NCI-H82 treated with DMSO at 0.1 percent for 48 hours (cell line): ENCODE data around the gene SARNP.
"Not testable (repeated sequence)": the region's sequence is repeated elsewhere in the genome, so short reads cannot be mapped to it uniquely, and the experiment has no call there.

Source experiments
- DNase-seq: peaks from one replicate; lab custom pipeline; 2025; ENCODE audit not compliant: unreplicated experiment; lab: John Stamatoyannopoulos, UW

SARNP gene, protein sequence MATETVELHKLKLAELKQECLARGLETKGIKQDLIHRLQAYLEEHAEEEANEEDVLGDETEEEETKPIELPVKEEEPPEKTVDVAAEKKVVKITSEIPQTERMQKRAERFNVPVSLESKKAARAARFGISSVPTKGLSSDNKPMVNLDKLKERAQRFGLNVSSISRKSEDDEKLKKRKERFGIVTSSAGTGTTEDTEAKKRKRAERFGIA

DNA sequence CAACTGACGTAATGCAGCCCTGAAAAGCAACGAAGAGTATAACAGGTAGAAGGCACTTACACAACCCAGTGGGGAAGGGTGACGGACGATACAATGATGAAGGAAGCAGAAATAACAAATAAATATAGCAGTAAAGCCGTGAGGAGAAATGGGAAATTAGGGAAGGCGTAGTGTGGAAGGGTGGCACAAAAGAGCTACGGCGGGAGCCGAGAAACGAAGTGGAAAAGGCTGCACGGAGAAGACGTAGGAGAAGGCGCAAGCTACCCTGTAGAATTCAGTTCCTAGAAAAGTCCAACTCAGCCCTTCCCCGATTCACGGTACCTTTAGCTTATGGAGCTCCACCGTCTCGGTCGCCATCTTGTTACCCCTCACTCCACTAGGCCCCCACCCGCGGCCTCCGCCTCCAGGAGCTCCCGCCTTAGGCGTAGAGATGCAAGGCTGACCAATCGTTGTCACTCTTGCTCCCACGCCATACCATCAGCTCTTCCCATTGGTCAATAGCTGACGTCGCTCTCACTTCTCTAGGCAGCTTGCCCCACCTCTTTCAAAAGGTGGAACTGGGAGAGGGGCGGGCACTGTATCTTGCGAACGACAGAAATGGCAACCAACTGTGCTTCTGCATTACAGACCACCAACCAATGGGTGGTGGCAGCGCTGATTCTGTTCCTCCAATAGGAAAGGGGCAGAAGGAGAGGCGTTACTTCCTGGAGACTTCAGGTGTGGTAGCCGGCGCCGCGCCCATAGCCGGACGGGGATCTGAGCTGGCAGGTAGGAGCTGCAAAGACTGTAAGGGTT, at the start of gene SARNP, which contains the start of gene ORMDL2:
SARNP (minus strand) TSS at position 380 of the 795 bp plus-strand sequence; CDS start at position 357, 23 bp downstream.
ORMDL2 (plus strand) TSS at position 697 of the 795 bp plus-strand sequence. CDS start 959 bp downstream, outside the sequence.
- DNase-seq: peak; percentile 99

DNA sequence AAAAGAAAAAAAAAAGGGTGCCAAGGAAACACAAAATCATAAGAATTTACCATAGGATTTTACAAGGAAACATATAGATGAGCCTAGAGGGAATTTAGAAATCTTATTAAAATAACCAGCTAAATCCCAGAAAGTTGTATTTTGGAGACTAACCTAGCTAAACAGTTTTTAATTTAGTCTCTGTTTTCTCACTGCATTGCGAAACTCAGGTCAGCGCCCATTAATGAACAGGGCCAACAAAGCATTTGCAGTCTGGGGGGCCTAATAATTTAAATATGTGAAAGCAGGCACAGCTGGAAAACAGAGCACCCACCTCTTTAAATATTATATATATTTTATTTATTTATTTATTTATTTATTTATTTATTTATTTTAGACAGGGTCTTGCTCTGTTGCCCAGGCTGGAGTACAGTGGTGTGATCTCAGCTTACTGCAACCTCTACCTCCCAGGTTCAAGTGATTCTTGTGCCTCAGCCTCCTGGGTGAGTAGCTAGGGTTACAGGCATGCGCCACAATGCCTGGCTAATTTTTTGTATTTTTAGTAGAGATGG, 49.0 kb upstream of the SARNP start:
- not testable (repeated sequence) for DNase-seq

DNA sequence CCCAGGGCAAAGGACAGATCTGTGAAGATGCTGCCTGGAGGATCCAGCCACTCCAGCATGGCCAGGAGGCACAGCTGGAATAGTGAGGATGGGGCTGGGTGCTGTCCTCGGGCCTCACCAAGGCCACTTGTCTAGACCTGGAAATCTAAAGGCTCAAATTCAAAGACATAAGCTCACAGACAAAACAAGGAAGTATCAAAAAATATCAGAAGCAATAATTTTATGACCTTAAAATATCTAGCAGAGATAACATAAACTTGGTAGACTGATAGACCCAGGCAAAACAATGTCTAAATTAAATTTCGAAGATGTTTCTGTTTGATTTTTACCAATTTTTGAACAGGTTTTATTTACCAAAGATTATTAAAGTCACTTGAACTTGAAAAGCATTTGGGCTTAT, 47.8 kb upstream of the SARNP start:
- DNase-seq: no peak

DNA sequence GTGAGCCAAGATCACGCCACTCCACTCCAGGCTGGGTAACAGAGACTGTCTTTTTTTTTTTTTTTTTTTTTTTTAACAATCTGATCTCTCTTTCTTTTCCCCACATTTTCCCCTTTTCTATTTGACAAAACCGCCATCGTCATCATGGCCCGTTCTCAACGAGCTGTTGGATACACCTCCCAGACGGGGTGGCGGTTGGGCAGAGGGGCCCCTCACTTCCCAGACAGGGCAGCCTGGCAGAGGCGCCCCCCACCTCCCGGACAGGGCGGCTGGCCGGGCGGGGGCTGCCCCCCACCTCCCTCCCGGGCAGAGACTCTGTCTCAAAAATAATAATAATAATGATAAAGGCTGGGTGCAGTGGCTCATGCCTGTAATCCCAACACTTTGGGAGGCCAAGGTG, 45.4 kb upstream of the SARNP start:
- DNase-seq: not testable (repeated sequence)

DNA sequence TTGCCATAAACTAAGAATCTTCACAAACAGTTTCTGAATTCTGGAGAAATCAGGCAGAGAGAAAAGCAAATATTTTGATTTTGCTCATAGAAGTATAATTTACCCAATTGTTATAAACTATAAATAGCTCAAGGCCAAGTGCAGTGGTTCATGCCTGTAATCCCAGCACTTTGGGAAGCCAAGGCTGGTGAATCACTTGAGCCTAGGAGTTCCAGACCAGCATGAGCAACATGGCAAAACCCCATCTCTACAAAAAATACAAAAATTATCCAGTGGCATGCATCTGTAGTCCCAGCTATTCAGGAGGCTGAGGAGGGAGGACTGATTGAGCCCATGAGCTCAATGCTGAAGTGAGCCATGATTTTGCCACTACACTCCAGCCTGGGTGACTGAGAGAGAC, 44.8 kb upstream of the SARNP start:
- no peak for DNase-seq

DNA sequence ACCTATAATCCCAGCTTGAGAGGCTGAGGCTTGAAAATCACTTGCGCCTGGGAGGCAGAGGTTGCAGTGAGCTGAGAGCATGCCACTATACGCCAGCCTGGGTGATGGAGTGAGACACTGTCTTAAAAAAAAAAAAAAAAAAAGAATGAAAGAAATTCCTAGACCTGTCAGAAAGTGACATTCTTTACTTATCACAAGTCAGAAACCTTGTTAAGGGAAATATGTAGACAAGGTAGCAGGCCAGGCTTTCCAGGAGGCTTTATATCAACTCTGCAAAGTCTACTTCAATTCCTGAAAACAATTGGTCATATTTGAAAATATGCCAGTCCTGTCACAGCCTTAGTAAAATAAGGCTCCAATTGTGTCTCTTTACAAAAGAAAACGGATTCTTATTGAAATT, 44.3 kb upstream of the SARNP start:
- no peak for DNase-seq

DNA sequence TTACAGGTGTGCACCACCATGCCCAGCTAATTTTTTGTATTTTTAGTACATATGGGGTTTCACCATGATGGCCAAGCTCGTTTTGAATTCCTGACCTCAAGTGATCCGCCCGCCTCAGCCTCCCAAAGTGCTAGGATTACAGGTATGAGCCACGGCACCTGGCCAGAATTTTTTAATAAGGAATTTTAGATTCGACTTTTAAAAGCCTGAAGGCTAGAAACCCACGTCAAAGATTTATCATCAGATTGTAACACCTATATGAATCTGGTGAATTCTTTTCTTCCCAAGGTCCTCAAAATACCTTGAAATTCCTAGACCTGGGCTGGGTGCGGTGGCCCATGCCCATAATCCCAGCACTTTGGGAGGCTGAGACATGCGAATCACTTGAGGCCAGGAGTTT, 43.9 kb upstream of the SARNP start:
- no peak for DNase-seq

DNA sequence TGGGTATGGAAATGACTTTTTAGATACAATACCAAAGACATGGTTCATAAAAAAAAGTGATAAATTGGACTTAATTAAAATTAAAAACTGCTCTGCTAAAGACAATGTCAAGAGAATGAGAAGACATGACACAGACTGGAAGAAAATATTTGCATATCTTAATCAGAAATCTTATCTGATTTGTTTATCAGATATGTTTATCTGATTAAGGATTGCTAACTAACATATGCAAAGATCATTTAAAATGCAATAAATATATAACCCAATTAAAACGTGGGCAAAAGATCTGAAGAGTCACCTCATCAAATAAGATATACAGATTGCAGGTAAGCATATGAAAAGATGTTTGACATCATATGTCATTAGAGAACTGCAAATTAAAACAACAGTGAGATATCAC, 35.2 kb upstream of the SARNP start:
- DNase-seq: no peak

DNA sequence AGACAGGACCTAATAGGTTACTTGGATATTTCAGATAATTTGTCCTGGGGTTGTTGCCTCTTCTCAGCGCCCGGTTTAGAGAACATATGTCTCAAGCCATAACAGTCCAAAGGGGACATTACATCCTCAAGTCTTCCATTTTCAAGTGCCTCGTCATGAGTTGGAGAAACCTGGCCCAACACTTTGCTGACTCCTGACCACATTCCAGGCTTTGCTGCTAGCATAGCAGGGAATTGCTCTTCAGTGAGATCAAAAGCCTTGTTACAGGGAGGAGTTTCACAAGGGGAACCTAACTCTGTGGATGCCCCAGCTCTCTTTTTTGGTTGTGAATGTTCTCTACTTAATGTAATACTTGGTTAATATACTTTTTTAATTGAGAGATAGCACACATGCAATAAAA, 33.4 kb upstream of the SARNP start:
- DNase-seq: no peak

DNA sequence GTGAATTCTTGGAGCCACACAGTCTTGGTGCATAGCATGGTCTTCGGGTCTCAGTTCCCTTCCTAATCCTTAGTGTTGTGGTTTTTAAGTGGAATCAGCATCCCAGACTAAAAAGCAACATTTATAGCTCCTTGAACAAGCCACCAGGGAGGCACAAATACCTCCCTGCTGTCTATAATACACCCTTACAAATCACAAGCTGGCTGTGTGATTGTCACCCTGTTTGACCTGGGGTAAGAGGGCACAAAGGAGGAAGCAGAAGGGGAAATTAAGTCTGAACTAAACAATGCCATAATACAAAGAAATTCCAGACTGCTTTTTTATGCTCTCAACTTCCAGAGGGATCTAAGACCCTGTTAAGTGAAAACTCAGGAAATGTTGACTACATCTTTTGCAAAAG, 32.9 kb upstream of the SARNP start:
- DNase-seq: no peak

DNA sequence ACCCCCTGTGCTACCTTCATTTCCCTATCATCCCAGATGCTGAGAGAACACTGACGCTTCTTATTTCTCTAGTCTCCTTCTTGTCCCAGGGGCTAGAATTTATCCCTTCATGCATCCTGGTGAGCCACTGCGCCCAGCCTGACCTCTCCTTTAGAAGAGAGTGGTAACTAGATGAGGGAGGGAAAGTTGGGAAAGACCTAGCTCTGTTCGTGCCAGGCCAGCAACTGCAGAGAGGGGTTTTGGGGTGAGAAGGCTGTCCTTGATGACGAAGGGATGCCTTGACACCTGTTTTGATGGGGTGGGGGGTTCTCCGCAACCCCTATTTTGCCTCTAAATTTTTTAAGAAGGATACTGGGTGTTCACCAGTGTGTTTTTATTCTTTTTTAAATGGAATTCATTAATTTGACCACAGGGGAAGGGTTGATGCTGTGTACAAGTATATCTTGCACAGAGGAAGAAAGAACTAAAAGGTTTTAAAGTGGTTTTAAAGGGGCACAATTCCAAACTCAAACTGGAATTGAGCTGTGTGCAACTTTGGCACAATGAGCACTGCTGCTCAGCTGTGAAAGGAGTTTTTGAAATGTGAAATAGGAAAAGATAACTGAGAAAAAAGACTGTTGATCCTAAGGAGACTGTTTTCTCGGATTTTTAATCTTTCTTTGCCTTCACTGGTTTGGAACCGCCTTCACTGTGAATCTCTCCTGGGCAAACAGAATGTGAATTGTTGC, 32.3 kb upstream of the SARNP start:
- no peak for DNase-seq

DNA sequence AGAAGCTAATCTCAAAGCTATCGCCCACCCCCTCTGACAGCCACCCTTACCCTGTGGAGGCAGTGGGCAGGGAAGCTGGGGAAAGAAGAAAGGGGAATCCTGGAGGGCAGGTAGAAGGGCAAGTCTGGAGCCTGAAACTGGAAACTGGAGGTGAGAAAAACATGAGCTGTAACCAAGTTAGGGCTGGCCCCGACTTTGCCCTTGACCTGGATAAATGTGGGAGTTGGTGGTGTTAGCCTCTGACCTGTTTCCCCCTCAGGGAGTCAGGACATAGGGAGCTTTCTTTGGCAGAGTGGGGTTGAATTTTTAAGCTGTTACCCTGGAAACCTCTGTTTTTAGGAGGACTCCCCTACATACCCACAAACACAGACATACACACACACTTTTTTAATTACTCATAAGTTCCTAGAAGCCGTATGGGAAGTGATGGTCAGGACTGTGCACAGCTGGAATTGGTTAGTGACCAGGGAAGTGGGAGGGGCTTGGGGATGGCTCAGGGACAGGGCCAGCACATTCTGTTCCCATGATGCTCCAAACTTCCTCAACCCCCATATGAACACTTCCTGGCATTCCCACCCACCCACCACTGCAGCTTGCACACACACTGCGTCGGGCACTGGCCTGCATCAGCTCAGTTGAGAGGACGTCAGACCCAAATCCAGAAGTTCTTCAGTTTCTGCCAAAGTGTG, 30.2 kb upstream of the SARNP start:
- no peak for DNase-seq

DNA sequence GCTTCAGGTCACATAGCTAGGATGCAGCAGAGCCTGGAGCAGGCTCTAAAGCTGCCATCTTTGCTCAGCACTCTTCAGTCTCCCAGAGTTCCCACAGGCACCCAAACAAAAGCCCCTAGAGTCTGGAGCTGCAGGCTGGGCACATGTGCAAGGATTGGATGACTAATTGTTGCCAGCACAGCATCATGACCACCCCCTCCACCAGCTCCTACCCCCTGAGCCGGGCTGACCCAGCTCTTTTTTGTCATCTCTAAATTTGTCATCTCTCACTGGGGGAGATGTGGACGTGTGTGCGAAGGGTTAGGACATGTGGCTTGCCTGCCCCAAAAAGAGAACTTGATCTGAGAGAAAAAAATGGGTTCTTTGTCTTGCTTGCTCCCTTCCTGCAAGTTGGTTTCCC, 29.5 kb upstream of the SARNP start:
- no peak for DNase-seq

DNA sequence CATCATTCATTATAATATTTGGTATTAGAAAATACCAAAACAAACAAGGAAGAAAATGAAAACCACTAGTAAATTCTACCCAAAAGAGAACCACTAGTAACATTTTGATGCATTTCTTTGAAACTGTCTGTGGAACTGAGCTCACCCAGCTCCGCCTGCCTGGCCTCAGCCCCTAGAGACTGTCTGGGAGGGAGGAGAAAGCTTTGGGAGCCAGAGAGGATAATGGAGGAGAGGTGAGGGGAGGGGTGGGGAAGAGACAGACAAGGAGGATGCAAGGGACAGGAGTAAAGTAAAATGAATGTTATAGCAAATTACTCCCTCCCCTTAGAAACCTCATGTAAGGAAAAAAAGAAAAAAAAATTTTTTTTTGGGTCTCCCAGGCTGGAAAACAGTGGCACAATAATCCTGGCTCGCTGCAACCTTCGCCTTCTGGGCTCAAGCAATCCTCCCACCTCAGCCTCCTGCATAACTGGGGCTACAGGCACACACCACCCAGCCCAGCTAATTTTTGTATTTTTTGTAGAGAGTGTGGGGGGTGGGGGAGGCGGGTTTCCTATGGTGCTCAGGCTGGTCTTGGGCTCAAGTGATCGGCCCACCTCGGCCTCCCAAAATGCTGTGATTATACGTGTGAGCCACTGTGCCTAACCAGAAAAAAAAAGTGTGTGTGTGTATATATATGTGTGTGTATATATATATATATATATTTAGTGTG, 28.4 kb upstream of the SARNP start:
- DNase-seq: no peak

DNA sequence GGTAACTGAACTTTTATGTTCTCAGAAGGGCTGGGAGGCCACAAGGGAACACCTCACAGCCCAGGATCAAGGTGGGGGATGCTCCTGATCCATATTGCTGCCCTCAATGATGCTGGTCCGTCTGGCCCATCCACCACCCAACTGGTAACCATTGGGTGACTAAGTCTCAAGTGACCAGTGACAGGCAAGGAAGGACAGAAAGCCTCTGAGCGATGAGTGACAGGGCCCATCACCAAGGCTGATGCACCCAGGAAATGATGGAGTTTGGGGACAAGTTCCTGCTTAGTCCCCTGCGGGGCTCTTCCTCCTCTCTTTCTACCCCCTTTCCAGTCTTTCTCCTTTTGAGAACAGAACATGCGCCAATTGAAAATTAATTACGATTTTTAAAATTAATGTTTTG, 27.8 kb upstream of the SARNP start:
- no peak for DNase-seq

DNA sequence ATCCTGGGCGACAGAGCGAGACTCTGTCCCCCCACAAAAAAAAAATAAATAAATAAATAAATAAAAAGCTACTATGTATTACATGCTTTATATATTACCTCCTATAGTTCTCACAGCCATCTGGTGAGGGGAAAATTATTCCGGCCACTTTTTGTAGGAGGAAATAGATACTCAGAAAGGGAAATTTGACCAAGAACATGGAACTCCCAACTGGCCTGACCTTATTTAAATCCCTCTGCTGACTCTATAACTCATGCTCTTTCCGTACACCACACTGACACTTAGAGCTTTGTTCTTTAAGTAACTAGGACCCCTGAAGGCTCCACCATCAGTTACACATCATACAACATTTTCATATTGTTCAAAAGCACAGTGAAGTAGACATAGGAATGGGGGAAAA, 27.4 kb upstream of the SARNP start:
- DNase-seq: no peak

DNA sequence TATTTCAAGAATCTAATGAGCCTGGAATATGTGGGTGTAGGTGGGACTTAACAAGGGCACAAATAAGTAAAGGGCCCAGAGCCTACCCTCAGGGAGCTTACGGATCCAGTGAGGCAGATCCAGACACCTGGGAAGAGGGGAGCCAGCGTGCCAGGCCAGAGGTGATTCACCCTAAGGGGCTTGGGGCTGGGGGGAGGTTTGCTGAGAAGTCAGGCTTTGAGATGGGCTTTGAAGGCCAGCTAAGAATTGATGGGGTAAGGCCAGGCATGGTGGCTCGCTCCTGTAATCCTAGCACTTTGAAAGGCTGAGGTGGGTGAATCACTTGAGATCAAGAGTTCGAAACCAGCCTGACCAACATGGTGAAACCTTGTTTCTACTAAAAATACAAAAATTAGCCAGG, 25.9 kb upstream of the SARNP start:
- DNase-seq: no peak

DNA sequence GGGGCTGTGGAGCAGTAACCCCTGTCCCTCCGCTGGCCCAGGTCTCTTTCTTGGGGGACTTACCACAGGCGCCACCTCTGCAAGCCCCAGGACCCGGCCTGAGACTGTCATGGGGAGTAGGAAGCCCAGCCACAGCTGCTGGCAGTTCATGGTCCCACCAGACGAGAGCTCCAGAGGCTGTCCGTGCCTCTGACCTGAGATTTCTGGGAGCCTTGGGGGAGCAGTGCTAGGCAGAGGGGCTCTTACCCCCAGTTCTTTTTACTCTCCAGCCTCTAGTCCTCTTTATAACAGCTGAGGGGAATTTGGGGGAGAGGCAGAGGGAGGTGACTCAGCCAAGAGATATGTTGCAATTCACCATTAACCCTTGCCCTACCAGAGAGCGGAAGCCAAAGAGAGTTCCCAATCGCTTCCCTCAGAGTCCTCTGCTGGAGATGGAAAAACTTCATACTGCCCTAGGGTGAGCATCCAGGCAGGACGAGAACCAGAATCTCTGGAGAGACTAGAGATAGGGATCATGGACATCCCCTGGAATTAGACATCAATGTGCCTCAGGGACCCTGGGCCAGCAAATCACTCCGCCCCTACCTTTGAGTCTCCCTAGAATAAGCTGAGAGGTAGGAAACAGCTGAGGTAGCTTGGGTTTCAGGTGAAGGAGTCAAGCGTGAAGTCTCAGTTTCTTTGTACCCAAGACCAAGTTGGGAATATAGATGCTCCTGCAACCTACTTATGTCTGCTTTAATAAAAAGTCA, 25.3 kb upstream of the SARNP start, which contains the start of gene MMP19:
MMP19 (minus strand) TSS at position 256 of the 749 bp plus-strand sequence; CDS start at position 150, 106 bp downstream.
- no peak for DNase-seq

DNA sequence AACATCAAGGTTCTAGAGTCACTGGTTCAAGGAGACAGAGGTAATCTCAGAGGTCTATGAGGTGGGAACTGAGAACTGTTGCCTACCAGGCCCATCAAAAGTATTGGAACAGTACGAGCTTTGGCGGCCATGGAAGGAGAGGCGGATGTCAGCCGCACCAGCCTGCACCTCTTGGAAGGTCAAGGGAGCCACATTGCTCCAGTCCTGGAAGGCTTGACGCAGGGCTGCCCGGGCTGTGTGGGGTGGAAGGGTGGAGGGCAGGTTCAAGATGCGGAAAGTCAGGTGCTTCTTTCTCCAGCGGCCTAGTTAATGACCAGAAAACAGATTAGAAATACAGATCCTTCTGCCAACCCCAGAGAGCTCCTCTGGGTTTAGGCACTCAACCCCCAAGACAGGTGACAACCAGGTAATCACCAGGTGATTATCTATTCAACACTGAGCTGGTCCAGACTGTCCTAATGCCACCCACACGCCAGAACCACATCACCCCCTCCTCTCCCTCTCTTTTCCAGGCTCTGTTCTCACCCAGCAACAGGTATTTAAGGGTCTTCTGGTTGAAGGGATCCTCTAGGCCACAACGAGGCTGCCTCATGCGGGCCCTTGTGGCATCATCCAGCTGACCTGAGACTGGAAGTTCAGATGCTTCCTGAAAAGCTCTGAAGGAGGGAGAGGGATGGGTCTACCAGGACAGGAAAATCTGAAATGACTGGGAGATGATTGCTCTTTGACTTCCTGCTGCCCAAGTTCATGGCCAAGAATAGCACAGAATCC, 23.2 kb upstream of the SARNP start:
- DNase-seq: no peak
